ENCODE data around the gene FBXO44.

Gene FBXO44

DNA sequence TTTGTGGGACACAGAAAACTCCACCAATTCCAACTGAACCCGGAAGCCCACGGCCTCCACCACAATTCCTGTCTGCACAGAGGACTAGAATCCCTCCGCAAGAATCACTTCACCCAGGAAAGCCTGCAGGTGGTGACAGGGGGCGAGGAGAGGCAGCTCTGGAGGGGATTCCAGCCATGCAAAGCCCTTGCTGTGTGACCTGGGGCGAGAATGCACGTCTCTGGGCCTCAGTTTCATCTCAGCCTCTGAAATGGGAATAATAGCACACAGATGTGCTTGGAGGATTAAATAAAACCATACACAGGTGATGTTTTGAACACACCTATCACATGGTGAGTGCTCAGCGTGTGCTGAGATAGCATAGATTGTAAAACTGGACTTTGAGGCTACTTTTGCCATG is 14.6 kb upstream of the FBXO44 start:
- no peak for DNase-seq (ENCODE audit: low read depth, low spot score)

DNA sequence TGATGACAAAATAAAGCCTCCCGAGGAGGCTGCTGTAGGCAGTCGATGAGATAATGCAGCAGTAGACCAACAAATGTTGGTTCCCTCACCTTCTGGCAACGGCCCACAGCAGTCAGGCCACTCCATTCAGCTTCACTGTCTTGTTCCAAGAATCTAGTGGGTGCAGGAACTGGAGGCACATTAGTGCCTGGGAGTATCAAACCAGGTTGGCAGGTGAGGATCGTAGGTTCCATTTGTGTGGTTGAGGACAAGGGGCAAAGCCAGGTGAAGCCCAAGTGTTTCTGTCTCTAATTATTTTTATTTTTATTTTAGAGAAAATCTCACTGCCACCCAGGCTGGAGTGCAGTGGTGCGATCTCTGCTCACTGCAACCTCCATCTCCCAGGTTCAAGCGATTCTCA is 13.7 kb upstream of the FBXO44 start:
- no peak for DNase-seq (ENCODE audit: low read depth, low spot score)

DNA sequence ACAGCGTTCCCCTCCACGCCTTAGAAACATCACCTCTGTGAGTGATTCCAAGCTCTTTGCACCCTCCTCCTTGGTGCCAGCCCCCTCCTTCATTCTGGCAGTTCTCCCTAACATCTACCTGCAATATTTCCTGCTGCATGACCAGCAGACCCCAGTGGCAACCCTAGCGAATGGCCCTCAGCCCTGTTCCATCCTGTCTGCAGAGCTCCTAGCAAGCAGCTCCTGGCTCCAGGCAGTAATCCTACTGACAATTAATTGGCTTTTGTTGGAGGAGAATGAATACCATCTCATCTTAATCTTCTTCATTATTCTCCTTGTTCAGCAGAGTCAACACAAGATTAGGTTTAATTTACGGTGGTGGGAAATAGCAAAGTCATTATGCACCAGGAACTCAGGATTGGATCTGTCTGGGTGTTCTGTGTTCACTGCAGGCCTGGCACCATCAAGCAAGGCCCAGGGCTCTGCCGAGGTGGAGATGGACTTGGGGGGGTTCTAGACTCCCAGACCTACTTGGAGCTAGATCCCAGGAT is 12.8 kb upstream of the FBXO44 start:
- DNase-seq (ENCODE audit: low read depth, low spot score) = no peak

DNA sequence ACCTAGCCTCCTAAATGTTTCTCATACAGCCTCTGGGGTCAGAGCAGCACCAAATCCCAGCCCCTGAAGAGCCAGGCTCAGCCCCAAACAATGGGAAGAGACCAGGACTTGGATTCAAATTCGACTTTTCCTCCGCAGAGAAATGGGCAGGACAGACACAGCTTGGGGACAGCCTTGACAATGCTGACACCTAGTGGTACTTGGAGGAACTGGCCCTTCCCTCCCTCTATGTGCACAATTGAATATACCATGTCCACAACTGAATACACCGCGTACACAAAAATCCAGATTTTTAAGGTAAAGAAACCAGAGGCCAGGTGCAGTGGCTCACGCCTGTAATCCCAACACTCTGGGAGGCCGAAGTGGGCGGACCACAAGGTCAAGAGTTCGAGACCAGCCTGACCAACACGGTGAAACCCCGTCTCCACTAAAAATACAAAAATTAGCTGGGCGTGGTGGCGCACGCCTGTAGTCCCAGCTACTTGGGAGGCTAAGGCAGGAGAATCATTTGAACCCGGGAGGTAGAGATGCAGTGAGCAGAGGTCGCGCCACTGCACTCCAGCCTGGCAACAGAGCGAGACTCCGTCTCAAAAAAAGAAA is 12.2 kb upstream of the FBXO44 start:
- peak; percentile 82 for DNase-seq (ENCODE audit: low read depth, low spot score)

DNA sequence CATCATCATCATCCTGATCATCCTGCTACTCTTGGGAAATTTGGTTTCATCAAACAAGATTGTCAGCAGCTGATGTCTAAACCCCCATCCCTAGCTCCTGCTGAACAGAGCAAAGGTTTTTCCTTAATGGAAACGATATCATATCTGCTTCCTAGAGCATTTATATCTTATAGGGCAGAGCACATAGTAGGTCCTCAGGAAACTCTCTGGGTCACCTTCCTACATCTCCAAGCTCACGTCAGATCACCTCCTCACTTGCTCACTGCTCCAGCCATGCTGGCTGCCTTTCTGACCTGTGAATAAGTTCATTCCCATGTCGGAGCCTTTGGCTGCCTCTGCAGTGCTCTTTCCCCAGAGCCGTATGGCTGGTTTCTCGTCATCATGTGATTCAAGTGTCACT is 10.9 kb upstream of the FBXO44 start:
- no peak for DNase-seq (ENCODE audit: low read depth, low spot score)

DNA sequence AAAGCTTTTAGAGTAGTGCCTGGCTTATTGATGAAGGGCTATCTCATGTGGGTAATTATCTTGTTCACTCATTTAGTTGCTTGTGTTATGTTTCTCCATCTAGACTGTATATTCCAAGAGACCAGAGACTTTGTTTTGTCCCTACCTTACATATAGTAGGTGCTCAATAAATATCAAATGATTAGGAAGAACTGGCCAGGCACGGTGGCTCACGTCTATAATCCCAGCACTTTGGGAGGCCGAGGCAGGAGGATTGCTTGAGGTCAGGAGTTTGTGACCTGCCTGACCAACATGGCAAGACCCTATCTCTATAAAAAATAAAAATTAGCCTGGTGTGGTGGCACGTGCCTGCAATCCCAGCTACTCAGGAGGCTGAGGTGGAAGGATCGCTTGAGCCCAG is 9.4 kb upstream of the FBXO44 start:
- DNase-seq (ENCODE audit: low read depth, low spot score) = no peak

DNA sequence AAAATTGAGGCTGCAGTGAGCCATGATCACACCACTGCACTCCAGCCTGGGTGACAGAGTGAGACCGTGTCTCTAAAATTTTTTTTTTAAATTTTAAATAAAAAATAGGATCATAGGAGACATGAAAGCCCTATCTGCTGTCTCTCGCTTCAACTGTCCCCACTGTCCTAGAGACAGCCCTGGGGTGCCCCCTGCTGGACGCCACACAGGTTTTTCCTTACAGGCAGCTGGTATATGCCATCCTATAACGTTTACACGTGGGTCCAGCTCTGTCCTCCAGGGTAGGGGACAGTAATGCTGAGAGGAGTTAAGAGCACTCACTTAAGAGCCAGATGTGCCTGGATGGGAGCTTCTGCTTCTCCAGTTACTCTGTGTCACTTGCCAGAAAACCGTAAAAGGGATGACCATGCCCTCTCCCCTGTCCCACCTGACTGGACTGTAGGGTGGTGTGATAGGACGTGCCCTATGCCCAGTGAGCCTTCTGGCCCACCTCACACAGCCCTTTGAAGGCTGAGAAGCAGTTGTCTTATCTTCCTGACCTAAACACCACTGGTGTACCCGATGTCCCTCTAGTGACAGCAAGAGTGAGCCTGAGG is 8.9 kb upstream of the FBXO44 start:
- DNase-seq (ENCODE audit: low read depth, low spot score) = peak; percentile 82

DNA sequence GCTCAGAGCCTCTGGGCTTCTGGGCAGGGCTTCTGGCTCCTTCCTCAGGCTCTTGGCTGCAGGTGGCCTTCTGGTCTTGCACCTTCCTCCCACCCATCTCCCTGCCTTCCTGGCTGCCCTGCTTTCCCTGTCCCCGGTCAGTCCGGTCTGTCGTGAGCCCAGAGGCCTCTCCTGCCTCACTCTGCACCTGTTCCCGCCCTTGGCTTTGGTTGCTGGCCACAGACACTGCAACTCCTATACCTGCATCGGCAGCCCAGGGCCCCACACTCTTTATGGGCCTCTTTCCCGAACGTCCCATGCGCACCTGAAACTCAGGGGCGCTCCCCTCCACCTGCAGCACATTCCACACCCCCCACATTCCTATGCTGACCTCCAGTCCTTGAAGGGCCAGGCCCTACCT is 8.4 kb upstream of the FBXO44 start:
- DNase-seq (ENCODE audit: low read depth, low spot score) = no peak

DNA sequence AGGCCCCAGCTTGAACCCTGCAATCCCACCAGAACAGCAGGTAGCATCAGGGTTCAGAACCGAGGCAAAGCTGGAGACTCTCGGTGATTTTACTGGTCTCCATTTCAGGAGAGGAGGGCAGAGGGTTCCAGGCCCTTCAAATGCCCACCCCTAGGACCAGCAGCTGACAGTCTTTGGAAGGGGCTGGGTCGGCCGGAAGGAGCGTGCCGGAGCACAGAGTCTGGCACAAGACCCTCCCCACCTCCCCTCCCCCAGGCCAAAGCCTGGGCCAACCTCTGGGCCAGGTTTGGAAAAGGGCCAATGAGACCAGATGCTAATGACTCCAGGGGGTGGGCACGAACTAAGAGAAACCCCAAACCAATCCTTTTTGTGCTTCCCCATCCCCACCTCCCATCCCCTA is 7.3 kb upstream of the FBXO44 start:
- DNase-seq (ENCODE audit: low read depth, low spot score) = no peak

DNA sequence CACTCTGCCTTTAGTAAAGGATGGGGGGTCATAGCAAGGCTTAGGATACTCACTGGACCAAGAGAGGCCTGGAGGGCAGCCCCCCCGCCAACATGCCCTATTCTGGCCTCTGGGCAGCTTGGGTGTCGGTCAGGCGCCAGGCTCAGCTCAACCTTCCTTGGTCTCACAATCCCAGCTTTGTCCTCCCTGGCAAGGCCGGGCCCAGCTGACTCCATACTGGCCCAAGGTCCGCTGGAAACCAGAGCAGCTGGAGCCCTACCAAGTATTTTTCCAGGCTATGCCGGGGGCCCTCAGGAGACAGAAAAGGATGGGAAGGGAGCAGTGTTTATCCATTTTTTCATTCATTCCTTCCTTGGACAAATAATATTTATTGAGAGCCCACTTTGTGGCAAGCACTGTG is 6.6 kb upstream of the FBXO44 start:
- no peak for DNase-seq (ENCODE audit: low read depth, low spot score)

DNA sequence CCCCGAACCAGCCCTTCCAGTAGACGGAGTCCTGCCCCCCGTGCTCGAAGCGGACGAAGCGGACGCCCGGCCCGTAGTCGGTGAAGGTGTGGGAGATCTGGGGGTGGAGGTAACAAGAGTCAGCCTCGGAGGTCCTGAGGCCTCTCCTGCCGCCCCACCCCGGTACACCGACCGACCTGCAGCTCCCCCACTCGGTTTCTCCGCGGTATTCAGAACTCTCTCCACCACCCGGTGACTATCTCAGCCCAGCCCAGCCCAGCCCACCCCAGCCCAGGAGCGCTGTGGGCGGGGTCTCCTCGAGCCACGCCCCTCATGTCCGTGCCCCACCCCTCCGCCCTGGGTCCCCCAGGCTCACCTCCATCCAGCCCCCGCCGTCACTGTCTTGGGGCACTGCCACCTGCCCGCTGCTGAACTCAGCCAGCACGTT is 5.9 kb upstream of the FBXO44 start:
- DNase-seq (ENCODE audit: low read depth, low spot score) = peak; percentile 42

DNA sequence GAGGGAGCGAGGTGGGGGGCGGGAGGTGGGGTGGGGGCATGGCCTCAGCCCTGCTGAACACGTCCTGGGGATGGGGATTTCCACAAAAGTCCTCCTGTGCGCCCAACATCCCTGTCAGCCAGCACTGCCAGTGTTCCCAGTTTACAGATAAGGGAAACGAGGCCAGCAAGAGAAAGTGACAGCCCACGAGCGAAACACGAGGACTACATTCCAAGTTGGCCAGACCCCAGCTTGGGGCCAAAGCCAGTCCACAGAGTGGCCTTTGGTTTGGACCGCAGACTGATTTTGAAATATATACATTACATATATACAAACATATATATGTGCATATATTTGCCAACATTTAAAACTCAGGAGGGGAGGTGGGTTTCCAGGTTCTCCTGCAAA is 5.4 kb upstream of the FBXO44 start:
- no peak for DNase-seq (ENCODE audit: low read depth, low spot score)

DNA sequence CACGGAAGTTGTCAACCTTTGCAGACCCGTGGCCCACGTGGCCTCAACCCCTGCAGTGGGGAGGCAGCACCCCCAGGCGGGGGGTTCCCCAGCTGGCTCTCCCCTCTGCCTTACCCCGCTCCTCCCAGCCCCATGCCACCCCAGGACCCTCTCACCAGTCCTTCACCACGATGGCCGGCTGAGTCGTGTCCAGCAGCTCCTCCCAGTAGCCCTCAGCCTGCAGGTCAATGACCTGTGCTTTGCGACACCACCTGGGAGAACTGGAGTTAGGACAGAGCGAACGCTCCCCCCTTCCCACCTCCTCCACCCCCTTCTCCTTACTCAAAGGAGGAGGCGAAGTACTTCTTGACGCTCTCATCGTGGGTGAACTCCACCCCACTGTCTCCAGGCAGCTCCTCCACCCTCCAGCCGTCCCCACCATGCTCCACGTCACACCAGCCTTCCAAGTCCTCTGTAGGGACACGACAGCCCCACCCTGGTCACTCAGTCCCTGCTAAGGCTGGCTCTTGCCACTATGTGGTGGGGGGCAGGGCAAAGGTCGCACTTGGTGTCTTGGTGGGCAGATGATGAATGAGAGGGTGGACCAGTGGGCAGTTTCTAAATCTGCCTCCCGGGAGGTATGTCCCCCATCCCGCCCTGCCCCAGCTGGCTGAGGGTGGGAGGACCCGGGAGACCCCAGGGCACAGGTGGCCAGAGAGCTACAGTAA is 4.9 kb upstream of the FBXO44 start:
- DNase-seq (ENCODE audit: low read depth, low spot score) = no peak

DNA sequence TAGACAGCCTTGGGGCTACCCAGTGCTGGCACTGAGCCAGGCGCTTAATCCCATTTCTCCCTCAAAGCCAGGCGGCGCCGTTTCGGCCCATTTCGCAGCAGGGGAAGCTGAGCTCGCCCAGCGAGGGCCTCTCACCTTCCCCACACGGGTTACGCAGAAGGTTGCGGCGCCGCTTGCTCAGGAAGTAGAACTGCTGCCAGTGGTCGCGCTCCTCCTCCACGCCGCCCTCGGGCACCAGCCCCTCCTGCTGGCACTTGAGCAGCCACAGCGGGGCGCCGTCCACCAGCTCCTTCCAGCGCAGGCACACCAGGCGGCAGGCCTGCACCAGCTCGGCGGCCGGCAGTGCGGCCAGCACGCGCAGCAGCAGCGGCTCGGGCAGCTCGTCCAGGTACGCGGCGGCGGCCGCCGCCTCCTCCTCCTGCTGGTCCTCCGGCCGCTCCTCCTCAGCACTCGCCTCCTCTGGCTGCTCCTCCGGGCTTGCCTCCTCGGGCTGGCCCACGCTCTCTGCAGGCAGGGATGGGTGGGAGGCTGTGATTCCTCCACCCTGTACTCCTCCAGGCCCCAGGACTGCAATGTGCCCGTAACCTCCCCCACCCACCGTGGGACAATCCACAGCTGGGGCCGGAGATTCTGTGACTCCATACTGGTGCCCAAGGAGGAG is 4.2 kb upstream of the FBXO44 start:
- peak; percentile 87 for DNase-seq (ENCODE audit: low read depth, low spot score)

DNA sequence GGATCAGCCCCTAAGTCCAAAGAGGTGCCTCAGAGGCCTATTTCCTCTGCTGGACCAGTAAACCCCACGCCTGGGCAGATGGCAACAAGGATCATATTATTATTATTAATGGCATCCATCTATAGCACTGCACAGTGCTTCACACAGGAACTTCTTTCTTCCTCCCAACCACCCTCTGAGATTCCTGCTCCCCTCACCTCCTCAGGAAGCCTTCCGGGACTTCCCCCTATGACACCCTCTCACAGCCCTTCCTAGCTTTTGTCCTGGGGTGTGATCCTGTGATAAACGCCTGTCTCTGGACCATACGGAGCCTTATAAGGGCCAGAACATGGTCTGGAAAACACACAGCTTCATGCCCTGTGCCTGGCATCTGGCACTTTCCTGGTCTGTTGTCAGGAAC is 3.7 kb upstream of the FBXO44 start:
- DNase-seq (ENCODE audit: low read depth, low spot score) = no peak

DNA sequence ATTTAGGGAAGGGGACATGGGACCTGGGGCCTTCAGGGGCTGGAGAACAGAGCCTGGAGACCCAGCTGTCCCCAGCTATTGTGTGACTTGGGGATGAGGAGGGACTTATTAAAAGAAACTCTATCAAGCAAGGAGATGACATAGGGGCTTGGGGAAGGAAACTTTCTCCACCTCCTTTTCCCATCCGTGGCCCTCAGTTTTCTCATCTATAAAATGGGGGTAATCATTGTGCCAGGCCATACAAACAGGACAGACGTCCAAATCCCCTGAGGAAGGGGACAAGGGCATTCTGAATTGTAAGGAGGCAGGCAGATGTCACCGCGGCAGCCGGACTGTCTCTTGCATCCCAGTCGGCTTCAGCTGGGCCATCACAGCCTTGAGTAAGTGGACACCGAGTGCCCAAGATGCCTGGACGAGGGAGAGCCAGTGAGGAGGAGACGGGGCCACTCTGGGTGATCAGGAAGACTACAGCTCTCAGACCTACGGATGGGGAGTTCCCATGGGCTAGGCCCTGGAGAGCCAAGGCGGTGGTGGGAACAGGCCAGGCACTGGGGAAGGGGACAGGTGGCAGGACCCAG is 2.4 kb upstream of the FBXO44 start:
- DNase-seq (ENCODE audit: low read depth, low spot score) = no peak

DNA sequence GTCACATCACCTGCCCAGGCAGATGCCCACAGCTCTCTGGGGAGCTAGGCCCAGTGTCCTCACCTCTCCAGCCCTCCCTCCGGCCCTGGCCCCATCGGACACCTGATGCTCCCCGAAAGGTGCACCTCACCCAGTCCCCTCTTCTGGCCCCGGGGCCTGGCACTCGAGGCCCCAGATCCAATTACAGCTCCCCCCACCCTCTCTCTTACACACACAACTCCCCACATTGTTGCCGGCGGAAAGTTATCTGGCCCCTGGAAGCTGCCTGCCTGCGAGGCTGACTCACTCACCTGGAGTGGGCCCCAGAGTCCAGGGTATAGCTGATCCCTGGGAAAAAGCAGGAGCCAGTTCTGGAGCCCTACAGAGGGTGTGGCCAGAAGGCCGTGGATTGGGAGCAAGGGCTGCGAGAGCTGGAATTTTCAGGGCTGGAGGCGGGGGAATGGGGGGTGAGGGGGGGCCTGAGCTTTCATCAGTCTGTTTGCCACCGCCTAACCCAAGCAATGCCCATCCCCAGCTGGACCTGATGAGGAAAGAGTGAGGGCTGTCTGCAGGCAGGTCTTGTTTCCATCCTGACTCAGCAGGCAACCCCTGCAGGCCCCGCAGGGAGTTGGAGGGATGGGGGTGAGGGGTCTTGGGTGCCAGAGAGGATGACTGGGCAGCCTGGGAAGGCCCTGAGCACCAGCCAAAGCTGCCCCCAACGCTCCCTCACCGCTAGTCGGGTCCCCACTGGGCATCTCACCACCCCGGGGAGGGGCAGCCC is 1.4 kb upstream of the FBXO44 start:
- DNase-seq (ENCODE audit: low read depth, low spot score) = peak; percentile 82

DNA sequence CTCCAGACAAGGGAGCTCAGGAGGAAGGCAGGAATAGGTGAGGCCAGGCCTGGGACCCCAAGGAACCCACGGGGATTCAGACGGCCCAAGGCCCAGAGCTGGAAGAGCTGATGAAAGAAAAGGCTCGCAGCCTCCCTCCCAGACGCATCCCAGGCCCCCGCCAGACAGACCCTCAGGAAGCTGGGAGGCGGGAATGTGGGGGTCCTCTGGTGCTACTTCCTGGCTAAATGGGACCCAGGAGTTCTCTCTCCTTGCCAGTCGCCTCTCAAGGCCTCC is 878 bp upstream of the FBXO44 start:
- DNase-seq (ENCODE audit: low read depth, low spot score) = no peak

DNA sequence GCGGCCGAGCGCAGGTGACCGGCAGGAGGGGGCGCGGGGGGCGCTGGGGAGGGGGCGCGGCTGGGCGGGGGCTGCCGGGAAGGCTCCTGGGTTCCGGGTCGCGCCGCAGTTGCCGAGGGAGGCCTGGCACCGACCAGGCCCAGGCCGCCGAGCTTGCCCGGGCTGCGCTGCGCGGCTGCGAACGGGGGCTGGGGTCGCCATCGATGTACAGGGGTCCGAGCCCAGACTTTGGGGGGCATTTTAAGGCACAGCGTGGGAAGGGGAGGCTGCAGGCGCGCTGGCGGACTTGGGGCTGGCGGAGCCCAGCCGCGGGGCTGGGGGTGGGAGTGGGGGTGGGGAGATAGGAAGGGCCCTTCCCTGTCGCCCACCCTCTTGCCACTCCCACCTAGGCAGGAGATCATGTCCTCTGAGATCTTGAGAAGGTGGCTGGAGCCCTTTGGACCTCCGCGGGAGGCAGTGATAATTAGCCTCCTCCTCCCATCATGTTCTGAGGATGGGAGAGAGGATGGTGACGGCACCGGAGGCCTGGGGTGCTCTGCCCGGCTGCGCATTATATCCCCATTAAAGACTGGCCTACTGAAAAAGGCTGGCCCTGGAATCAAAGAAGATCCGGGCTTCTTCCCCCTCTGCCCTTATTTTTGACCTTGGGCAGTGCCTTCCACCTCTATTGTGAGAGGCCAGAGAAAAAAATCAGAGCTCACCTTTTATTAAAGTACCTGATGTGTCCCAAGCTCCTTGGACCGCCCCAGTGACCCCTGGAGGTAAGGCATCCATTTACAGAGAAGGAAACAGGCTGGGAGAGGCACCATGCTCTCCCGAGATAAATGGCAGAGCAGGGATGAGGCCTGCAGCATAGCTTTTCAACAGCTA is 497 bp downstream of the FBXO44 start:
- no peak for DNase-seq (ENCODE audit: low read depth, low spot score)

DNA sequence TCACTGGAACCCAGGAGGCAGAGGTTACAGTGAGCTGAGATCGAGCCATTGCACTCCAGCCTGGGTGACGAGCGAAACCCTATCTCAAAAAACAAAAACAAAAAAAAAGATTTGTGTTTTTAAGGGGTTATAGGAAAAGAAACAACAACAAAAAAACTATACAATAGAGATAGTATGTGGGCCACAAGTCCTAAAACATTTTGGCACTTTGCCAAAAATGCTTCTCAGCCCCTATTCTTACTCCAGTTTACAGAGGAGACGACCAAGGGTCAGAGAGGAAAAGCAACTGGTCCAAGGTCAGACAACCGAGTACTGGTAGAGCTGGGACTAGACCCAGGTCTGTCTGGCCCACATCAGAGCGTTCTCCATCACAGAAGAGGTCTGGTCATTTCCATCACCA is 3.0 kb downstream of the FBXO44 start:
- DNase-seq (ENCODE audit: low read depth, low spot score) = no peak

DNA sequence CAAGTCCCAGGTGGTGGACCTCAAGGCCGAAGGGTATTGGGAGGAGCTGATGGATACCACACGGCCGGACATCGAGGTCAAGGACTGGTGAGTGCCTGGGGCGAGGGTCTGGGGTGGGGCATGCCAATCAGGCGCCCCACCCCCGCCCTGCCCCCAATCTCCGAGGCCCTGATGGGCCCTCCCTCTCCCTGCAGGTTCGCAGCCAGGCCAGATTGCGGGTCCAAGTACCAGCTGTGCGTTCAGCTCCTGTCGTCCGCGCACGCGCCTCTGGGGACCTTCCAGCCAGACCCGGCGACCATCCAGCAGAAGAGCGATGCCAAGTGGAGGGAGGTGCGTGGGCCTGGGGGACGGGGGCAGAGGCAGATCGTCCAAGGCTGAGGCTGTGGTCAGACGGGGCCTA is 3.9 kb downstream of the FBXO44 start:
- no peak for DNase-seq (ENCODE audit: low read depth, low spot score)

All from astrocyte of the hippocampus (primary cell).